Erythroblast (primary cell): Measurements from ENCODE around the gene EVC2.

Experiments used
- DNase-seq, 2 experiments: peaks; one replicate each; lab custom pipeline; 2025; lab: John Stamatoyannopoulos, UW
- GATA1 ChIP-seq: IDR thresholded peaks from 2 replicates; pipeline ENCODE4 v1.6.1; 2011; ENCODE audit warnings: low read depth, mild to moderate bottlenecking, control low read depth, low read length, moderate library complexity
- POLR2A ChIP-seq: IDR thresholded peaks from 2 replicates; pipeline ENCODE4 v1.6.1; 2011; ENCODE audit warnings: mild to moderate bottlenecking, low read length

The EVC2 gene

GRCh38 chr4:5750052-5750945 is 41.9 kb upstream of the EVC2 start:
- no peak for TF ChIP-seq POLR2A
- no peak for DNase-seq

DNA sequence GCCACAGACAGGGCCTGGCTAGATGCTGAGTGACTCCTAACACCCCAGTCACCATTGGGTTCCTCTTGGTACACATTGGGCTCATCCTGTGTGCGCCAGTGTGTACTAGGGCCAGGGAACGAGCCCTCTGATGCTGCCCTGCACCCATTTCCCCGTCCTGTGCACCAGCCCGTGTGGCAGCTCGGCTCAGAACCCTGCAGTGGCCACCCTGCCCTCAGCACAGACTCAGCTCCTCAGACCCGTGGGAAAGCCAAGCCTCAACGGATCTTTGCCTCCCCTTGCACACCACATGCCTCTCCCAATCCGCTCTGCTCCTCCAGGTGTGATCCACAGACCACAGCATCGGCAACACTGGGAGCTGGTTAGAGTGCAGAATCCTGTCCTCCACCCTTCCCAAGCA is 41.2 kb upstream of the EVC2 start:
- no peak for DNase-seq
- TF ChIP-seq GATA1, result no peak
- no peak for TF ChIP-seq POLR2A

GRCh38 chr4:5747738-5748375 is 39.5 kb upstream of the EVC2 start:
- no peak for TF ChIP-seq GATA1
- TF ChIP-seq POLR2A, result no peak
- DNase-seq, result no peak

DNA sequence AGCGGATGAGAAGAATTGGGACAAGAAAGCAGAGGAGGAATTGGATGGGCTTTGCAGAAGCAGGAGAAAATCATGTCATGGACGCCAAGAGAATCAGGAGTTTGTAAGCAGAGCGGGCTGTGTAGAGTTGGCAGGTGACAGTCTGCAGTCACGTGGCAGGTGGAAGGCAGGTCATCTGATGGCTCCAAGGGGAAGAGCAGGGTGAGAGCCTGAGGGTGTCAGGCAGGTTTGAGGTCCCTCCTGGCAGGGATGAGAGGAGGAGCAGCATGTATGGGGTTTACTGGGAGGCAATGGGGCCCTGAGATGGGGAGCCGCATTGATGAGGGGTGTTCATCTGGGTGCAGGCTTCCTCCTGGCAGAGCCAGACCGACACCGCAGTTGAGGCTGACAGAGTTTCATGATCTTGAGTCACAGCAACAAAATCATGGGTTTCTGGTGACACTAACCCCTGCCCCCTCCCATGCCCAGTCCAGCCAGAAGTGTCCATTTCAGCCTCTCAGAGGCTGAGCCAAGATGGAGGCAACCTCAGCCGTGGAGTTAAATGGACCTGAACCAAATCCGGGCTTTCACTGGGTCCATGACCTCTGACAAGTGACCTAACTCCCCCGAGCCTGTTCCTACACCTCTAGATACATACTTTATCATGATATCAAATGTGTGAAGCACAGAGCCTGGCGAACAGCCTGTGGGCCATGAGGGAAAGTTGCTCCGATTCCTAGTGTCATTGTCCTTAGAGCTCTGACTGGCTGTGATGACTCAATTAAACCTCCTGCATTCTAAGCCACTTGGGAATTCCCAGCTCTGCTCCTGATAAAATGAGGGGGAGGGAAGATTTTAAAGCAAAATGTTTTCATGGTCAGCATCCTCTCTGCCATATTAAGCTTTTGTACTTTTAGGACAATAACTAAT is 38.7 kb upstream of the EVC2 start:
- no peak for DNase-seq

GRCh38 chr4:5746250-5746649 is 37.9 kb upstream of the EVC2 start:
- no peak for DNase-seq
- TF ChIP-seq POLR2A, result no peak
- TF ChIP-seq GATA1, result no peak

More for the DNA sequence above, 38.7 kb upstream of the EVC2 start:
- TF ChIP-seq GATA1 (no peak), POLR2A (no peak)

GRCh38 chr4:5742968-5743367 is 34.6 kb upstream of the EVC2 start:
- DNase-seq, result no peak

GRCh38 chr4:5742388-5742787 is 34.0 kb upstream of the EVC2 start:
- no peak for TF ChIP-seq GATA1
- TF ChIP-seq POLR2A, result no peak
- no peak for DNase-seq

More at GRCh38 chr4:5742968-5743367, 34.6 kb upstream of the EVC2 start:
- TF ChIP-seq POLR2A, result no peak
- no peak for TF ChIP-seq GATA1

DNA sequence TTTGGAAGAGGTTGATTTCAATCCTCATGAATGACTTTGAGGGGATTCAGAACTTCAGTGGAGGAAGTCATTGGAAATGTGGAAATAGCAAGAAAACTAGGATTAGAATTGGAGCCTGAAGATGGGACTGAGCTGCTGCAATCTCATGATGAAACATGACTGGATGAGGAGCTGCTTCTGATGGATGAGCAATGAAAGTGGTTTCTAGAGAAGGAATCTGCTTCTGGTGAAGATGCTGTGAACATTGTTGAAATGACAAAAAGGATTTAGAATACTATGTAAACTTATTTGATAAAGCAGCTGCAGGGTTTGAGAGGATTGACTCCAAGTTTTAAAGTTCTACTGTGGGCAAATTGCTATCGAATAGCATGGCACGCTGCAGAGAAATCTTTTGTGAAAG is 29.7 kb upstream of the EVC2 start:
- no peak for TF ChIP-seq GATA1
- TF ChIP-seq POLR2A, result no peak
- no peak for DNase-seq

DNA sequence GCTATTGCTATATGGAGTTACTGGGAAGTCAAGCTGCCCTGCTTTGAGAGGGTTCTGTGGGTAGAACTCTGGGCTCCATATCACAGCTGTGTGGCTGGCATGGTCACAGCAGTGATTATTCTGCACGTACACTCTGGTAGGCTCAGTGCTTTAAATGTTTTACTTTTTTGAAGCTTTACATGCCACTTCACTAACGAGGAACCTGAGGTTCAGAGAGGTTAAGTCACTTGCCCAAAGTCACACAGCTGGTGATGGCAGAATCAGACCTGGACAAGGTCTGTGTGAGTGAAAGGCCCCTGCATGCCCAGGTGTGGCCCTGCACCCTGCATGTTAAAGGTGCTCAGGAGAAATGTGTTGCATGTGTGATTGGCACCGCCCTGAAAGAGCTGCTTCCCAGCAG is 27.1 kb upstream of the EVC2 start:
- no peak for TF ChIP-seq GATA1
- no peak for TF ChIP-seq POLR2A
- DNase-seq, result no peak

DNA sequence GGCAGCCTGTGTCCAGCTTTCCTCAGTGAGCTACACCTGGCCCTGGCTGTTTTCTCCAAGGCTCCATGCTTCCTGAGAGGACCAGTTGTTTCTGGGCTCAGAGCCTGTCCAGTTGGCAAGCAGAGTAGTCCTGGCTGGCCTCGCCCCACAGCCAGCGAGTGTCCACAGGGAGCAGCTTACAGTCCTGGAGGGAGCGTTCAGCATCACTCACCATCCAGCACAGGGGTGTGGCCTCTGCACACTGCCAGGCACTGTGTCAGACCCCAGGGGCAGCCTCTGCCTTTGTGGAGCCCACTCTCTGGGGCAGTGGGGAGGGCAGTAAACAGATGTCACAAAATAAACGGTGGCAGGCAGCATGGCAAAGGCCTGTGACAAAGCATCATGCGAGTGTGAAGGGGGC is 26.5 kb upstream of the EVC2 start:
- TF ChIP-seq POLR2A (no peak), GATA1 (no peak)
- DNase-seq, result no peak

DNA sequence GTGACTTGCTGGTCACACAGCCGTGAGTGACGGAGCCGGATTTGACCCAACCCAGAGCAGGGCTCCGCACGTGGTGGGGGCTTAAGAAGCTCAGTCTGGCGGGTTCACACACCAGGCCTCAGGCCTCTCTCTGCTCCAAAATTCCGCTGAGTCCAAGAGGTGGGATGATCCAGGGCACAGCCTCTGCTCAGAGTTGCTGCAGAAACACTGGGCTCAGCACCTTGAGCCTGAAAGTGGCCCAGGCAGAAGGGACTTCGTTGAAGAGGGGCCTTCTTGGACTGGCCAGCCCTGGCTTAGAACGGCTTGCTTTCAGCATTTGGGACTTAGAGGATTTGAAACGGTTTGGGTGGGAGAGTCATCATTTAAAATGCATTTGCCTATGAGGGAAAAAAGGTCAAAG is 23.8 kb upstream of the EVC2 start:
- DNase-seq, result no peak
- TF ChIP-seq GATA1 (no peak), POLR2A (no peak)

GRCh38 chr4:5730993-5731990 is 22.9 kb upstream of the EVC2 start:
- no peak for DNase-seq
- TF ChIP-seq GATA1, result no peak
- no peak for TF ChIP-seq POLR2A
